ENCODE data around the gene MEGF10.

GRCh38 chr5:127353327-127353726 lies 62.7 kb downstream of the MEGF10 start:
- TF ChIP-seq CTBP1 (IDR thresholded peaks at IDR 0.05; ENCODE audit: borderline replicate concordance) (no peak), SP1 (IDR thresholded peaks at IDR 0.05) (no peak), TARDBP (IDR thresholded peaks at IDR 0.05) (no peak)
- TF ChIP-seq, protein P1, sequence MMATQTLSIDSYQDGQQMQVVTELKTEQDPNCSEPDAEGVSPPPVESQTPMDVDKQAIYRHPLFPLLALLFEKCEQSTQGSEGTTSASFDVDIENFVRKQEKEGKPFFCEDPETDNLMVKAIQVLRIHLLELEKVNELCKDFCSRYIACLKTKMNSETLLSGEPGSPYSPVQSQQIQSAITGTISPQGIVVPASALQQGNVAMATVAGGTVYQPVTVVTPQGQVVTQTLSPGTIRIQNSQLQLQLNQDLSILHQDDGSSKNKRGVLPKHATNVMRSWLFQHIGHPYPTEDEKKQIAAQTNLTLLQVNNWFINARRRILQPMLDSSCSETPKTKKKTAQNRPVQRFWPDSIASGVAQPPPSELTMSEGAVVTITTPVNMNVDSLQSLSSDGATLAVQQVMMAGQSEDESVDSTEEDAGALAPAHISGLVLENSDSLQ (IDR thresholded peaks at IDR 0.05): no peak

Data from HEK293T (cell line).